Mesothelial cell of epicardium (in vitro differentiated cells): Measurements from ENCODE around the gene BRCA2. TPM values are rescaled to one million over a fixed set of nuclear protein-coding genes. Genes with fewer than 3 reads are reported as not detected.
A peak's percentile ranks its signal among the peaks of the same experiment; 100 is the strongest.

Experiments used
- DNase-seq, 2 experiments: peaks; one replicate each; pipeline ENCODE4 v3.0.0; 2021; ENCODE audit warnings: low spot score in 2 of 2; ENCODE audit not compliant: unreplicated experiment in 2 of 2
- H3K27ac Mint-ChIP-seq: 2 replicates; pipeline ENCODE4 v1.8.0; 2021; ENCODE audit warnings: mixed read lengths
- H3K27me3 Mint-ChIP-seq: 2 replicates; pipeline ENCODE4 v1.8.0; 2021; ENCODE audit warnings: low read depth, mixed read lengths
- H3K36me3 Mint-ChIP-seq: 2 replicates; pipeline ENCODE4 v1.8.0; 2021; ENCODE audit warnings: mixed read lengths
- H3K4me1 Mint-ChIP-seq: 2 replicates; pipeline ENCODE4 v1.8.0; 2021; ENCODE audit warnings: mixed read lengths
- H3K4me3 Mint-ChIP-seq: 2 replicates; pipeline ENCODE4 v1.8.0; 2021; ENCODE audit warnings: mild to moderate bottlenecking, moderate library complexity, mixed read lengths
- H3K9me3 Mint-ChIP-seq: 2 replicates; pipeline ENCODE4 v1.8.0; 2021; ENCODE audit warnings: mixed read lengths
- CTCF ChIP-seq: fragments of 200-600 bp; sonication (generic); IDR thresholded peaks from one replicate; pipeline ENCODE4 v1.5.0; 2021; ENCODE audit warnings: antibody characterized with exemption; ENCODE audit not compliant: unreplicated experiment
- total RNA-seq: library from RNA; stranded (reverse); gene quantifications from 3 replicates; pipeline ENCODE4 v1.2.1, GENCODE V29; 2021

The BRCA2 gene
- total RNA-seq, 1 donor from 2014 or later = 8.1 TPM

DNA sequence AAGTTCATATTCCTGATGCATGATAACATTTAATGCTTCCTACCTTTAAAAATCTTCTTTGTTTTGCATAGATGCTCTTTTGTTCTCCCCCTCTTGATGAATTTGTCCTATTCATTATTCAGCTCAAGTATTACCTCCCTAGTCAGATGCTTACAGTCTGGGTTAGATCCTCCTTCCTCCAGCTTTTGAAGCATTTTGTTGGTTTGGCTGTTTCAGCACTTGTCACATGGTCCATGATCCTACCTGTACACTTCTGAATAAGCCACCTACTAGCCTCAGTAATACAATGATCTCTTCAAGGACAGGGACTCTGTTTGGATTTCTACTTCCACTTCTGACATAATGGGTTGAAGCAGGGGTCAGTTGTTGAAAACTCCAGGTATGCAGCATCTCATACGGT, 75.2 kb downstream of the BRCA2 start:
- H3K9me3 Mint-ChIP-seq = no peaks in the 10 kb centered on the region
- no peak for TF ChIP-seq CTCF

GRCh38 chr13:32391101-32391619, 75.9 kb downstream of the BRCA2 start:
- TF ChIP-seq CTCF = no peak
- peaks cover 6% of the 10 kb centered on the region for H3K4me1 Mint-ChIP-seq
- DNase-seq = no peak
- peak overlapping the region; percentile 21 for H3K27ac Mint-ChIP-seq
- no peak overlapping the region for H3K4me3 Mint-ChIP-seq
- H3K36me3 Mint-ChIP-seq = peaks cover 3% of the 10 kb centered on the region
- no peaks in the 10 kb centered on the region for H3K9me3 Mint-ChIP-seq
- no peaks in the 10 kb centered on the region for H3K27me3 Mint-ChIP-seq

More for the DNA sequence above, 75.2 kb downstream of the BRCA2 start:
- peaks cover 3% of the 10 kb centered on the region for H3K36me3 Mint-ChIP-seq
- H3K4me1 Mint-ChIP-seq = peaks cover 6% of the 10 kb centered on the region
- H3K4me3 Mint-ChIP-seq = no peak overlapping the region
- no peak overlapping the region for H3K27ac Mint-ChIP-seq
- DNase-seq = no peak
- H3K27me3 Mint-ChIP-seq = no peaks in the 10 kb centered on the region

GRCh38 chr13:32403108-32403507, 87.8 kb downstream of the BRCA2 start:
- Mint-ChIP-seq H3K4me3 (no peak overlapping the region), H3K36me3 (peaks cover 14% of the 10 kb centered on the region), H3K4me1 (no peaks in the 10 kb centered on the region), H3K27me3 (no peaks in the 10 kb centered on the region), H3K9me3 (no peaks in the 10 kb centered on the region), H3K27ac (no peak overlapping the region)
- no peak for TF ChIP-seq CTCF
- DNase-seq = no peak

DNA sequence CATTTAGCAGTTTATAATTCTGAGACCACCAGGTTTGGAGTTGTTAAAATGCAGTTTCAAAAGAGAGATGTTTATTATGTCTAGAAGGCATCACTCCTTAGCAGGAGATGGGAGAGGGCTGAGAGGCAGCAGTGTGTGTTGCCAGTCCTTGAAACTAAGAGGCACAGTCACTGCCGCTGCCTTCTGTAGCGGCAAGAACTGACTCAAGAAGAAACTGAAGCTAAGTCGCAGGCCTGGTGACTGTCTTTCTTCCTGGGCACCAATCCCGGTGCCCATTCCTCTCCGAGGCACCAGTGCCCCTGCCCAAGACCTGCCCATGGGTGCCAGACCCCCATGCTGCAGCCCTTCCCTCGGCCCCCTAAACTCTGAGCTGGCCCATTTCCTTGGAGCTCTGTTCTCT, 92.5 kb downstream of the BRCA2 start:
- H3K9me3 Mint-ChIP-seq = no peaks in the 10 kb centered on the region
- no peak overlapping the region for H3K27ac Mint-ChIP-seq
- peaks cover 2% of the 10 kb centered on the region for H3K27me3 Mint-ChIP-seq
- H3K36me3 Mint-ChIP-seq = peaks cover 10% of the 10 kb centered on the region
- no peak for TF ChIP-seq CTCF
- H3K4me1 Mint-ChIP-seq = peaks cover 22% of the 10 kb centered on the region
- DNase-seq = no peak
- no peak overlapping the region for H3K4me3 Mint-ChIP-seq

GRCh38 chr13:32408296-32409000, 93.1 kb downstream of the BRCA2 start:
- peaks cover 22% of the 10 kb centered on the region for H3K4me1 Mint-ChIP-seq
- no peak overlapping the region for H3K4me3 Mint-ChIP-seq
- H3K36me3 Mint-ChIP-seq = peaks cover 10% of the 10 kb centered on the region
- no peak for TF ChIP-seq CTCF
- no peak for DNase-seq
- H3K27me3 Mint-ChIP-seq = peaks cover 2% of the 10 kb centered on the region
- H3K27ac Mint-ChIP-seq = no peak overlapping the region
- no peaks in the 10 kb centered on the region for H3K9me3 Mint-ChIP-seq
